ENCODE measurements around the gene CALR3.

DNA sequence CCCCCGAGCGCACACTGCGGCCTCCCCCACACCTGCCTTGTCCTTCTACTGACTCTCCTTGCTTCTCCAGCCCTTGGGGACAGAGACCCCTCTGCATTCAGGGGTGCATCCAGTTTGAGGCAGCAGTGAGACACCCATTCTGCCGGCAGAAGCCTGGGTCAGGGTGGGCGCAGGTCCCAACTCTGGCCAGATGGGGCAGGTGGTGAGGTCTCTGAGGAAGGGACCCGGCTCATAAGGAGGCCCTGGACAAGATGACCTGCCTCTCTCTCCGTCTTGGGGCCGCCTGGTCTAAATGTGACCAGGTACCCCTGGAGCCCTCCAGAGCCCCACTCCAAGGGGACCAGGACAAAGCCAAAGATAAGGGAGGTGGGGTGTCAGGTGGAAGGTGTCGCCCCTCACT is 40.2 kb upstream of the CALR3 start:
- TF ChIP-seq EP300 (IDR thresholded peaks at IDR 0.05; ENCODE audit: low read depth) (no peak), POLR2A (IDR thresholded peaks at IDR 0.05) (no peak)
- TF ChIP-seq, protein P1, sequence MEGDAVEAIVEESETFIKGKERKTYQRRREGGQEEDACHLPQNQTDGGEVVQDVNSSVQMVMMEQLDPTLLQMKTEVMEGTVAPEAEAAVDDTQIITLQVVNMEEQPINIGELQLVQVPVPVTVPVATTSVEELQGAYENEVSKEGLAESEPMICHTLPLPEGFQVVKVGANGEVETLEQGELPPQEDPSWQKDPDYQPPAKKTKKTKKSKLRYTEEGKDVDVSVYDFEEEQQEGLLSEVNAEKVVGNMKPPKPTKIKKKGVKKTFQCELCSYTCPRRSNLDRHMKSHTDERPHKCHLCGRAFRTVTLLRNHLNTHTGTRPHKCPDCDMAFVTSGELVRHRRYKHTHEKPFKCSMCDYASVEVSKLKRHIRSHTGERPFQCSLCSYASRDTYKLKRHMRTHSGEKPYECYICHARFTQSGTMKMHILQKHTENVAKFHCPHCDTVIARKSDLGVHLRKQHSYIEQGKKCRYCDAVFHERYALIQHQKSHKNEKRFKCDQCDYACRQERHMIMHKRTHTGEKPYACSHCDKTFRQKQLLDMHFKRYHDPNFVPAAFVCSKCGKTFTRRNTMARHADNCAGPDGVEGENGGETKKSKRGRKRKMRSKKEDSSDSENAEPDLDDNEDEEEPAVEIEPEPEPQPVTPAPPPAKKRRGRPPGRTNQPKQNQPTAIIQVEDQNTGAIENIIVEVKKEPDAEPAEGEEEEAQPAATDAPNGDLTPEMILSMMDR (IDR thresholded peaks at IDR 0.05): no peak

Measured in transverse colon (tissue), 3 donors.